SK-N-SH treated with all-trans-retinoic acid at 6 μM for 48 hours (cell line): Measurements from ENCODE around the gene ACAA1.

Source experiments
- ATAC-seq: fragments of 200-7000 bp; cut with Tn5 transposase; 3 replicates; pipeline ENCODE4 v1.9.1; 2020; ENCODE audit warnings: mild to moderate bottlenecking, moderate library complexity
- ARNTL ChIP-seq: fragments of 450-650 bp; formaldehyde crosslinking; IDR thresholded peaks from 2 replicates; pipeline ENCODE4 v1.5.0; 2020; ENCODE audit warnings: low read depth, mild to moderate bottlenecking, moderate library complexity, borderline replicate concordance
- BACH2 ChIP-seq: fragments of 250-450 bp; sonication (Bioruptor Pico); IDR thresholded peaks from 2 replicates; pipeline ENCODE4 v1.9.0; 2021; ENCODE audit warnings: mild to moderate bottlenecking, borderline replicate concordance
- CSDC2 ChIP-seq: fragments of 250-450 bp; sonication (Bioruptor Pico); IDR thresholded peaks from 2 replicates; pipeline ENCODE4 v1.5.0; 2020; ENCODE audit warnings: mild to moderate bottlenecking, moderate library complexity
- ESRRG ChIP-seq: fragments of 250-450 bp; sonication (Bioruptor Pico); IDR thresholded peaks from 2 replicates; pipeline ENCODE4 v1.6.1; 2021; ENCODE audit warnings: mild to moderate bottlenecking
- GLIS3 ChIP-seq: fragments of 250-450 bp; sonication (Bioruptor Pico); IDR thresholded peaks from 2 replicates; pipeline ENCODE4 v1.5.0; 2020; ENCODE audit warnings: mild to moderate bottlenecking, moderate library complexity
- ISL1 ChIP-seq: fragments of 250-450 bp; sonication (Bioruptor Pico); IDR thresholded peaks from 2 replicates; pipeline ENCODE4 v2.1.2; 2022; ENCODE audit warnings: mild to moderate bottlenecking, moderate library complexity
- OSR1 ChIP-seq: fragments of 250-450 bp; sonication (Bioruptor Pico); IDR thresholded peaks from 2 replicates; pipeline ENCODE4 v1.8.0; 2022; ENCODE audit warnings: moderate library complexity, mild to moderate bottlenecking, inconsistent platforms
- PPARA ChIP-seq: fragments of 250-450 bp; sonication (Bioruptor Pico); IDR thresholded peaks from 2 replicates; pipeline ENCODE4 v1.5.0; 2020; ENCODE audit warnings: mild to moderate bottlenecking, borderline replicate concordance
- RARB ChIP-seq: fragments of 250-450 bp; sonication (Bioruptor Pico); IDR thresholded peaks from 2 replicates; pipeline ENCODE4 v1.8.0; 2021; ENCODE audit warnings: mild to moderate bottlenecking, moderate library complexity
- SNAI2 ChIP-seq: fragments of 250-450 bp; sonication (Bioruptor Pico); IDR thresholded peaks from 2 replicates; pipeline ENCODE4 v1.5.0; 2020; ENCODE audit warnings: mild to moderate bottlenecking, moderate library complexity
- TCF4 ChIP-seq: fragments of 250-450 bp; sonication (Bioruptor Pico); IDR thresholded peaks from 2 replicates; pipeline ENCODE4 v1.8.0; 2021; ENCODE audit warnings: mild to moderate bottlenecking, moderate library complexity, borderline replicate concordance
- ZC3H10 ChIP-seq: fragments of 250-450 bp; sonication (Bioruptor Pico); IDR thresholded peaks from 2 replicates; pipeline ENCODE4 v1.5.1; 2021; ENCODE audit warnings: mild to moderate bottlenecking, moderate library complexity
- ZFP30 ChIP-seq: fragments of 450-650 bp; formaldehyde crosslinking; IDR thresholded peaks from 2 replicates; pipeline ENCODE4 v1.5.0; 2022; ENCODE audit warnings: mild to moderate bottlenecking, moderate library complexity
- ZNF565 ChIP-seq: fragments of 450-650 bp; formaldehyde crosslinking; conservative IDR thresholded peaks from 2 replicates; pipeline ENCODE4 v1.5.0; 2020; ENCODE audit warnings: low read depth, mild to moderate bottlenecking, moderate library complexity
- ZNF70 ChIP-seq: fragments of 450-650 bp; formaldehyde crosslinking; IDR thresholded peaks from 2 replicates; pipeline ENCODE4 v1.5.0; 2020; ENCODE audit warnings: mild to moderate bottlenecking, moderate library complexity
- ZNF8 ChIP-seq: fragments of 450-650 bp; formaldehyde crosslinking; IDR thresholded peaks from 2 replicates; pipeline ENCODE4 v1.5.0; 2020; ENCODE audit warnings: mild to moderate bottlenecking, moderate library complexity
- TF ChIP-seq, protein P1 (sequence below): fragments of 250-450 bp; sonication (Bioruptor Pico); IDR thresholded peaks from 2 replicates; pipeline ENCODE4 v1.8.0; 2020; ENCODE audit warnings: mild to moderate bottlenecking, moderate library complexity, borderline replicate concordance
- TF ChIP-seq, protein P2 (sequence below): fragments of 250-450 bp; sonication (Bioruptor Pico); IDR thresholded peaks from 2 replicates; pipeline ENCODE4 v1.8.0; 2021; ENCODE audit warnings: low read depth, mild to moderate bottlenecking, moderate library complexity, borderline replicate concordance
- TF ChIP-seq, protein P3 (sequence below): fragments of 250-450 bp; sonication (Bioruptor Pico); IDR thresholded peaks from 2 replicates; pipeline ENCODE4 v1.5.1; 2021; ENCODE audit warnings: mild to moderate bottlenecking, moderate library complexity
- TF ChIP-seq, protein P4 (sequence below): fragments of 250-450 bp; sonication (Bioruptor Pico); IDR thresholded peaks from 2 replicates; pipeline ENCODE4 v1.5.0; 2020; ENCODE audit warnings: mild to moderate bottlenecking, moderate library complexity
- TF ChIP-seq, protein P5 (sequence below): fragments of 250-450 bp; sonication (Bioruptor Pico); IDR thresholded peaks from 2 replicates; pipeline ENCODE4 v1.5.1; 2020; ENCODE audit warnings: low read depth, mild to moderate bottlenecking, moderate library complexity

The ACAA1 gene

DNA sequence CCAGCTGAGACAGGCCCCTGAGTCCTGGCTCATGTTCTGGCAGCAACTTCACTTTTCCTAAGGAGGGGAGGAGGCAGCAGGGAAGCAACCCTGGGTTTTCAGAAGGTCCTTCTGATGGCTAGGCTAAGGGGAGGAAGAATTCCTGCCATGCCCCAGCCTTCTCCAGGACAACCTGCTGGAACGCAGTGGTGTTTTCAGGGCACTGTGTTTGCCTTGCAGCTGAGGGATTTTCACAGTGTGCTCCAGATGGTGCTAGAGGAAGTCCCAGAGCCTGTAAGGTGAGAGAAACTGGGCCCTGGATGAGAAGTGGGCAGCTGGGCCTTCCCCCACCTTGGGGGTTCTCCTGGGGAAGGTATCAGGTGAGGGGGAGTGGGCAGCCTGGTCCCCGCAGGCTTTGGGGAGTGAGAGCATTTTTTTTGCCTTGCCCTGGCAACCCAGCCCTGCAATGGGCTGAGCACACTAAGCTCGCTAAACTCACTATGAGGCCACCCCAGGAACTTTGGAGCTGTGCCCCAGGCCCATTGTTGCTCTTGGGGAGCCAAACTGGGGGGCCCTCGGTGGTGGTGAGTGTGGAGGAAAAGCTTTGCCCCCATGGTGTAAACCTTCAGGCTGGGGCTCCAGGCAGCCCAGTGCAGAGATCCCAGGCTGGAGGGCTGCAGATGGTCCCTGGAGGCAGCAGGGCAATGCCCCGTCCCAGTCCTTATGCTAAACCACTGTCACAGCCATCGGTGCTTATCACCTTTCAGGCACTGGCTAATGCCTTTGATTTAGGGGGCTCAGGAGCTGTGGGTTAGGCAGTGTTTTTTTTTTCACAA lies 41.1 kb downstream of the ACAA1 start (continued):
- TF ChIP-seq OSR1 (CRISPR knock-in tag) (no peak), GLIS3 (CRISPR knock-in tag) (no peak), ESRRG (CRISPR knock-in tag) (no peak)

GRCh38 chr3:38094999-38095398 lies 41.9 kb downstream of the ACAA1 start:
- ATAC-seq: no peak
- TF ChIP-seq OSR1 (CRISPR knock-in tag) (no peak), ESRRG (CRISPR knock-in tag) (no peak), ZNF8 (CRISPR knock-in tag) (no peak), ARNTL (CRISPR knock-in tag) (no peak), PPARA (no peak), RARB (no peak), ZNF70 (no peak), SNAI2 (CRISPR knock-in tag) (no peak), ZC3H10 (CRISPR knock-in tag) (no peak), ZFP30 (CRISPR knock-in tag) (no peak), GLIS3 (CRISPR knock-in tag) (no peak)
- TF ChIP-seq, protein P1, sequence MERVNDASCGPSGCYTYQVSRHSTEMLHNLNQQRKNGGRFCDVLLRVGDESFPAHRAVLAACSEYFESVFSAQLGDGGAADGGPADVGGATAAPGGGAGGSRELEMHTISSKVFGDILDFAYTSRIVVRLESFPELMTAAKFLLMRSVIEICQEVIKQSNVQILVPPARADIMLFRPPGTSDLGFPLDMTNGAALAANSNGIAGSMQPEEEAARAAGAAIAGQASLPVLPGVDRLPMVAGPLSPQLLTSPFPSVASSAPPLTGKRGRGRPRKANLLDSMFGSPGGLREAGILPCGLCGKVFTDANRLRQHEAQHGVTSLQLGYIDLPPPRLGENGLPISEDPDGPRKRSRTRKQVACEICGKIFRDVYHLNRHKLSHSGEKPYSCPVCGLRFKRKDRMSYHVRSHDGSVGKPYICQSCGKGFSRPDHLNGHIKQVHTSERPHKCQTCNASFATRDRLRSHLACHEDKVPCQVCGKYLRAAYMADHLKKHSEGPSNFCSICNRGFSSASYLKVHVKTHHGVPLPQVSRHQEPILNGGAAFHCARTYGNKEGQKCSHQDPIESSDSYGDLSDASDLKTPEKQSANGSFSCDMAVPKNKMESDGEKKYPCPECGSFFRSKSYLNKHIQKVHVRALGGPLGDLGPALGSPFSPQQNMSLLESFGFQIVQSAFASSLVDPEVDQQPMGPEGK (CRISPR knock-in tag): no peak
- TF ChIP-seq, protein P2, sequence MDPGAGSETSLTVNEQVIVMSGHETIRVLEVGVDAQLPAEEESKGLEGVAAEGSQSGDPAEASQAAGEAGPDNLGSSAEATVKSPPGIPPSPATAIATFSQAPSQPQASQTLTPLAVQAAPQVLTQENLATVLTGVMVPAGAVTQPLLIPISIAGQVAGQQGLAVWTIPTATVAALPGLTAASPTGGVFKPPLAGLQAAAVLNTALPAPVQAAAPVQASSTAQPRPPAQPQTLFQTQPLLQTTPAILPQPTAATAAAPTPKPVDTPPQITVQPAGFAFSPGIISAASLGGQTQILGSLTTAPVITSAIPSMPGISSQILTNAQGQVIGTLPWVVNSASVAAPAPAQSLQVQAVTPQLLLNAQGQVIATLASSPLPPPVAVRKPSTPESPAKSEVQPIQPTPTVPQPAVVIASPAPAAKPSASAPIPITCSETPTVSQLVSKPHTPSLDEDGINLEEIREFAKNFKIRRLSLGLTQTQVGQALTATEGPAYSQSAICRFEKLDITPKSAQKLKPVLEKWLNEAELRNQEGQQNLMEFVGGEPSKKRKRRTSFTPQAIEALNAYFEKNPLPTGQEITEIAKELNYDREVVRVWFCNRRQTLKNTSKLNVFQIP: no peak
- TF ChIP-seq, protein P3, sequence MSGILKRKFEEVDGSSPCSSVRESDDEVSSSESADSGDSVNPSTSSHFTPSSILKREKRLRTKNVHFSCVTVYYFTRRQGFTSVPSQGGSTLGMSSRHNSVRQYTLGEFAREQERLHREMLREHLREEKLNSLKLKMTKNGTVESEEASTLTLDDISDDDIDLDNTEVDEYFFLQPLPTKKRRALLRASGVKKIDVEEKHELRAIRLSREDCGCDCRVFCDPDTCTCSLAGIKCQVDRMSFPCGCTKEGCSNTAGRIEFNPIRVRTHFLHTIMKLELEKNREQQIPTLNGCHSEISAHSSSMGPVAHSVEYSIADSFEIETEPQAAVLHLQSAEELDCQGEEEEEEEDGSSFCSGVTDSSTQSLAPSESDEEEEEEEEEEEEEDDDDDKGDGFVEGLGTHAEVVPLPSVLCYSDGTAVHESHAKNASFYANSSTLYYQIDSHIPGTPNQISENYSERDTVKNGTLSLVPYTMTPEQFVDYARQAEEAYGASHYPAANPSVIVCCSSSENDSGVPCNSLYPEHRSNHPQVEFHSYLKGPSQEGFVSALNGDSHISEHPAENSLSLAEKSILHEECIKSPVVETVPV: no peak
- TF ChIP-seq, protein P4, sequence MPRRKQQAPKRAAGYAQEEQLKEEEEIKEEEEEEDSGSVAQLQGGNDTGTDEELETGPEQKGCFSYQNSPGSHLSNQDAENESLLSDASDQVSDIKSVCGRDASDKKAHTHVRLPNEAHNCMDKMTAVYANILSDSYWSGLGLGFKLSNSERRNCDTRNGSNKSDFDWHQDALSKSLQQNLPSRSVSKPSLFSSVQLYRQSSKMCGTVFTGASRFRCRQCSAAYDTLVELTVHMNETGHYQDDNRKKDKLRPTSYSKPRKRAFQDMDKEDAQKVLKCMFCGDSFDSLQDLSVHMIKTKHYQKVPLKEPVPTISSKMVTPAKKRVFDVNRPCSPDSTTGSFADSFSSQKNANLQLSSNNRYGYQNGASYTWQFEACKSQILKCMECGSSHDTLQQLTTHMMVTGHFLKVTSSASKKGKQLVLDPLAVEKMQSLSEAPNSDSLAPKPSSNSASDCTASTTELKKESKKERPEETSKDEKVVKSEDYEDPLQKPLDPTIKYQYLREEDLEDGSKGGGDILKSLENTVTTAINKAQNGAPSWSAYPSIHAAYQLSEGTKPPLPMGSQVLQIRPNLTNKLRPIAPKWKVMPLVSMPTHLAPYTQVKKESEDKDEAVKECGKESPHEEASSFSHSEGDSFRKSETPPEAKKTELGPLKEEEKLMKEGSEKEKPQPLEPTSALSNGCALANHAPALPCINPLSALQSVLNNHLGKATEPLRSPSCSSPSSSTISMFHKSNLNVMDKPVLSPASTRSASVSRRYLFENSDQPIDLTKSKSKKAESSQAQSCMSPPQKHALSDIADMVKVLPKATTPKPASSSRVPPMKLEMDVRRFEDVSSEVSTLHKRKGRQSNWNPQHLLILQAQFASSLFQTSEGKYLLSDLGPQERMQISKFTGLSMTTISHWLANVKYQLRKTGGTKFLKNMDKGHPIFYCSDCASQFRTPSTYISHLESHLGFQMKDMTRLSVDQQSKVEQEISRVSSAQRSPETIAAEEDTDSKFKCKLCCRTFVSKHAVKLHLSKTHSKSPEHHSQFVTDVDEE (CRISPR knock-in tag): no peak
- TF ChIP-seq, all 23 proteins: peak for 0

DNA sequence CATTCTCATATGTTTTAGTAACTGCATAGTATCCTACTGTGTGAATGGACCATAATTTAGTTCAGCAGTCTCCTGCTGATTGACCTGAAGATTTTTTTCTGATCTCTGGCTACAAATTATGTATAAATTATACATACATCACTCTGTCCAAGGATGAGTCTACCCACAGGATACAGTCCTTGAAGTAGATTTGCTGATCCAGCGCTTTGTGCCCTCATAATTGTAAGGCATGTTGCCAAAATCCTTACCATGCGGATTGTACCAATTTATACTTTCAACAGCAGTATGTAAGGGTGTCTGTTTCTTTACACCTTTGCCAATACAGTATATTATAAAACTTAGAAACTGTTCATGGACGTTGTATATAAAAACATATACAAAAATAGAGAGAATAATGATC lies 46.5 kb downstream of the ACAA1 start:
- no peak for TF ChIP-seq BACH2 (CRISPR knock-in tag)
- no peak for TF ChIP-seq GLIS3 (CRISPR knock-in tag)
- no peak for TF ChIP-seq ZNF565
- no peak for TF ChIP-seq CSDC2 (CRISPR knock-in tag)
- TF ChIP-seq ARNTL (CRISPR knock-in tag): no peak
- TF ChIP-seq, protein P4 (CRISPR knock-in tag): no peak
- no peak for TF ChIP-seq TCF4
- no peak for TF ChIP-seq ISL1
- TF ChIP-seq, protein P1 (CRISPR knock-in tag): no peak
- TF ChIP-seq ZFP30 (CRISPR knock-in tag): no peak
- TF ChIP-seq ZNF70: no peak
- TF ChIP-seq PPARA: no peak
- TF ChIP-seq OSR1 (CRISPR knock-in tag): no peak
- TF ChIP-seq RARB: no peak
- TF ChIP-seq, protein P5, sequence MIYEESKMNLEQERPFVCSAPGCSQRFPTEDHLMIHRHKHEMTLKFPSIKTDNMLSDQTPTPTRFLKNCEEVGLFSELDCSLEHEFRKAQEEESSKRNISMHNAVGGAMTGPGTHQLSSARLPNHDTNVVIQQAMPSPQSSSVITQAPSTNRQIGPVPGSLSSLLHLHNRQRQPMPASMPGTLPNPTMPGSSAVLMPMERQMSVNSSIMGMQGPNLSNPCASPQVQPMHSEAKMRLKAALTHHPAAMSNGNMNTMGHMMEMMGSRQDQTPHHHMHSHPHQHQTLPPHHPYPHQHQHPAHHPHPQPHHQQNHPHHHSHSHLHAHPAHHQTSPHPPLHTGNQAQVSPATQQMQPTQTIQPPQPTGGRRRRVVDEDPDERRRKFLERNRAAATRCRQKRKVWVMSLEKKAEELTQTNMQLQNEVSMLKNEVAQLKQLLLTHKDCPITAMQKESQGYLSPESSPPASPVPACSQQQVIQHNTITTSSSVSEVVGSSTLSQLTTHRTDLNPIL (CRISPR knock-in tag): no peak
- no peak for TF ChIP-seq ESRRG (CRISPR knock-in tag)
- no peak for TF ChIP-seq ZC3H10 (CRISPR knock-in tag)
- TF ChIP-seq ZNF8 (CRISPR knock-in tag): no peak
- no peak for ATAC-seq
